Stimulated activated naive CD8-positive, alpha-beta T cell treated with anti-CD3 and anti-CD28 coated beads, Interleukin-15, Interleukin-2, amounts not matched to agents 100 ng/mL and 50 ng/mL, for 24 hours (primary cell): ENCODE data around the gene FMO5.
A peak's percentile ranks its signal among the peaks of the same experiment; 100 is the strongest.
"Not testable (repeated sequence)": the region's sequence is repeated elsewhere in the genome, so short reads cannot be mapped to it uniquely, and the experiment has no call there.

ENCODE experiments used
- H3K27ac Mint-ChIP-seq: one replicate; pipeline ENCODE4 v1.8.0; 2021; ENCODE audit warnings: mild to moderate bottlenecking, mixed read lengths
- H3K27me3 Mint-ChIP-seq: one replicate; pipeline ENCODE4 v1.8.0; 2021; ENCODE audit warnings: mixed read lengths
- H3K36me3 Mint-ChIP-seq: one replicate; pipeline ENCODE4 v1.8.0; 2021; ENCODE audit warnings: low read depth, mixed read lengths
- H3K4me1 Mint-ChIP-seq: one replicate; pipeline ENCODE4 v1.8.0; 2021; ENCODE audit warnings: low read depth, mixed read lengths
- H3K4me3 Mint-ChIP-seq: one replicate; pipeline ENCODE4 v1.8.0; 2021; ENCODE audit warnings: mild to moderate bottlenecking, mixed read lengths
- H3K9me3 Mint-ChIP-seq: one replicate; pipeline ENCODE4 v1.8.0; 2021; ENCODE audit warnings: mixed read lengths

FMO5 gene

GRCh38 chr1:147245129-147245528, 20.0 kb upstream of the FMO5 start:
- Mint-ChIP-seq H3K4me1 (peaks cover 71% of the 10 kb centered on the region), H3K9me3 (no peaks in the 10 kb centered on the region), H3K4me3 (peak overlapping the region; percentile 62), H3K27me3 (no peaks in the 10 kb centered on the region), H3K27ac (no peak overlapping the region), H3K36me3 (peaks cover 27% of the 10 kb centered on the region)

- Mint-ChIP-seq H3K36me3 (peaks cover 27% of the 10 kb centered on the region), H3K27me3 (no peaks in the 10 kb centered on the region), H3K4me3 (peak overlapping the region; percentile 87), H3K9me3 (no peaks in the 10 kb centered on the region), H3K4me1 (peaks cover 61% of the 10 kb centered on the region), H3K27ac (peak overlapping the region; percentile 88)
Measured at GRCh38 chr1:147243841-147244240, 18.7 kb upstream of the FMO5 start.

DNA sequence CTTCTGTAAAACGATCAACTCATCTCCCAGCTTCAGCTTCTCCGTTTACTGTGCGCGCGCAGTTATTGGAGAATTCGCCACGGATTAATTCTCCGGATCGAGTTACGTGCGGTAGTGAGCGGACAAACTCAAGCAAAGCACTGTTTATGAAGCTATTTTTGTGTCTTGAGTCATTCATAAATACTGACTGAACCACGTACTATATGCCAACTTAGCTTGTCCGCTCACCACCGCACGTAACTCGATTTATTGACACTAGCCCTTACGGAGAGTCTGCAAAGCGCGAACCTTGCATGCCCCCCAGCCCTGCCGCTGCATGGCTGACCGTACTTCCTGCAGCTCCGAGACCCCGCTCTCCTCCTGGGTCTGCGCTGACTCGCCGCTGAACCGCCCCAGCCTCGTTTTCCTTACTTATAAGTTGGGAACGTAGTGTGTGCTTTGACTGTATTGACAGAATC, 18.1 kb upstream of the FMO5 start:
- Mint-ChIP-seq H3K27me3 (peaks cover 5% of the 10 kb centered on the region), H3K36me3 (peaks cover 27% of the 10 kb centered on the region), H3K4me3 (peak overlapping the region; percentile 87), H3K4me1 (peaks cover 56% of the 10 kb centered on the region), H3K9me3 (no peaks in the 10 kb centered on the region), H3K27ac (peak overlapping the region; percentile 88)

DNA sequence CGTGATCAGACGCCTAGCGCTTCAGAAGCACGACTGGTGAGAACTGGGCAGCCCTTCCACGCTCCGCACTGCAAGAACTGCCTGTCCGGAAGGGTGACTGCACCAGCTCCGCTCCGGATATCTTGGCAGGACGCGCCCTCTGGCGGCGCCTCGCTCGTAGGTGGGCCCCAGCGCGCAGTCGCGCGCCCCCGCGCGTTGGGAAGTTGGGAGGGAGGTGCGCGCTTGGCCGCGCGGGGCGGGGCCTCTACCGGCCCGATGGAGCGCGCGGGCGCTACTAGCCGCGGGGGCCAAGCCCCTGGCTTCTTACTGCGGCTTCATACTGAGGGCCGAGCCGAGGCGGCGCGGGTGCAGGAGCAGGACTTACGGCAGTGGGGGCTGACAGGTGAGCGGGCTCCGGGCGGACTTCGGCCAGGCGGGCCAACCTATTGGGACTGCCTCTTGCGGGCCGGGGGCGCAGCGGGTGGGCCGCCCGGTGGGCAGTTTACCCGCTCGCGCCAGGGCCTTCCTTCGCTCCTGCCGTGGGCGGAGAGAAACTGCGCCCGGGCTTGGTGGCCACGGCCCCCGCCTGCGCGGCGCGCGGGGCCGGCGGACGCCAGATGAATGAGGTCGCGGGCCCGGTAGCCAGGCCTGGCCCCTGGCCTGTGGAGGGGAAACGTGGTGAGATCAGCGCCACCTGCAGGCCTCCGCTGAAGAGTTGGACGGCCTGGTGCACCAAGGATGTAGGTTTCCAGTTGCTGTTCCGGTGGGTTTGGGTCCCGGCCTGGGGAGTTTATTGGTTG, 17.5 kb upstream of the FMO5 start, which contains the start of gene CHD1L:
Gene CHD1L (plus strand): TSS at position 236 of the 779 bp plus-strand sequence. CDS start 20 bp downstream, at position 256.
- Mint-ChIP-seq H3K4me1 (peaks cover 51% of the 10 kb centered on the region), H3K27me3 (peaks cover 5% of the 10 kb centered on the region), H3K9me3 (no peaks in the 10 kb centered on the region), H3K4me3 (peak within 1 kb of the TSS; percentile 87), H3K27ac (peak within 1 kb of the TSS; percentile 88), H3K36me3 (peaks cover 27% of the 10 kb centered on the region)

GRCh38 chr1:147241934-147242448, 16.9 kb upstream of the FMO5 start:
- peak overlapping the region; percentile 17 for H3K27ac Mint-ChIP-seq
- H3K27me3 Mint-ChIP-seq = peaks cover 5% of the 10 kb centered on the region

GRCh38 chr1:147240131-147240721, 15.1 kb upstream of the FMO5 start:
- Mint-ChIP-seq H3K4me1 (peaks cover 28% of the 10 kb centered on the region), H3K36me3 (peaks cover 10% of the 10 kb centered on the region)
- not testable (repeated sequence) for H3K4me3 Mint-ChIP-seq

More at GRCh38 chr1:147241934-147242448, 16.9 kb upstream of the FMO5 start:
- peaks cover 45% of the 10 kb centered on the region for H3K4me1 Mint-ChIP-seq
- H3K36me3 Mint-ChIP-seq = peaks cover 22% of the 10 kb centered on the region
- no peaks in the 10 kb centered on the region for H3K9me3 Mint-ChIP-seq
- H3K4me3 Mint-ChIP-seq = peak overlapping the region; percentile 87

GRCh38 chr1:147238925-147239820, 14.0 kb upstream of the FMO5 start:
- Mint-ChIP-seq H3K27me3 (peaks cover 5% of the 10 kb centered on the region), H3K4me1 (peaks cover 17% of the 10 kb centered on the region), H3K36me3 (peaks cover 5% of the 10 kb centered on the region), H3K27ac (no peak overlapping the region), H3K4me3 (no peak overlapping the region), H3K9me3 (no peaks in the 10 kb centered on the region)

More at GRCh38 chr1:147240131-147240721, 15.1 kb upstream of the FMO5 start:
- H3K27ac Mint-ChIP-seq, H3K9me3 Mint-ChIP-seq, H3K27me3 Mint-ChIP-seq: not testable (repeated sequence)

DNA sequence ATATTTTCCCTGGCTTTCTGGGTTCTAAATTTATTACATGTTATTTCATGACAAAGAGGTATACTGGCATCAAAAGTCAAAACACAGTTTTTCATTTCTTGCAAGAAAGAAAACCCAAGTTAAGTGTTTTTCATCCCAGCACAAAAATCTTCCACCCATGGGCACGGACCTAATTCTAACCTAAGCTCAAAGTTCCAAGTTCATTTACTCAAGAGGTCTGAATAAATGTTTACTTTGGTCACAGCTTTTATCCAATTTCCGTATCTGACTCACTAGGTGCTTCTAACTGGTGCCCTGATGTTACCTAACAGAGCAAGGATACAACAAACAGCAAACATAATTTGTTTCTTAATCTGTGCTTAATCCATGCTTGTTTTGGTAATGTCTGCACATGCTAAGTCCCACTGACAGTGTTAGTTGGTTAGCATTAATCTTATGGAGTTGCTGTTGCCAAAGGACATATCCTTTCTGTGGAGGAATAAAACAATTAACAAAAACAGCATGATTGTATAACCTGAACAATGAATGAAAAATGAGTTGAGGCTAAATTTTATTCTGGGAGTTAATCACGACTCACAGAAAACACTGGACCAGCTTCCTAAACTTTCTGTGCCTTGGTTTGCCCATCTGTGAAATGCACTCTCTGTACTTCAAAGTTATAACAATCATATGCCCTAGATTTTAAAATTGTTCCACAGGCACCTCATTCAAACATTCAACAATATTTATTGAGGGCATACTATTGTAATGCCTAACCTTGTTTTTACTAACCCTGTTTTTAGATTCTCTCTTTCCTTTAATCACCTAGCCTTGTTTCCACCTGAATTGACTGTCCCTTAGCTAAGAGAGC, 13.1 kb upstream of the FMO5 start:
- peaks cover 5% of the 10 kb centered on the region for H3K27me3 Mint-ChIP-seq
- no peak overlapping the region for H3K4me3 Mint-ChIP-seq
- H3K9me3 Mint-ChIP-seq = no peaks in the 10 kb centered on the region
- no peak overlapping the region for H3K27ac Mint-ChIP-seq
- no peaks in the 10 kb centered on the region for H3K36me3 Mint-ChIP-seq
- H3K4me1 Mint-ChIP-seq = peaks cover 9% of the 10 kb centered on the region

DNA sequence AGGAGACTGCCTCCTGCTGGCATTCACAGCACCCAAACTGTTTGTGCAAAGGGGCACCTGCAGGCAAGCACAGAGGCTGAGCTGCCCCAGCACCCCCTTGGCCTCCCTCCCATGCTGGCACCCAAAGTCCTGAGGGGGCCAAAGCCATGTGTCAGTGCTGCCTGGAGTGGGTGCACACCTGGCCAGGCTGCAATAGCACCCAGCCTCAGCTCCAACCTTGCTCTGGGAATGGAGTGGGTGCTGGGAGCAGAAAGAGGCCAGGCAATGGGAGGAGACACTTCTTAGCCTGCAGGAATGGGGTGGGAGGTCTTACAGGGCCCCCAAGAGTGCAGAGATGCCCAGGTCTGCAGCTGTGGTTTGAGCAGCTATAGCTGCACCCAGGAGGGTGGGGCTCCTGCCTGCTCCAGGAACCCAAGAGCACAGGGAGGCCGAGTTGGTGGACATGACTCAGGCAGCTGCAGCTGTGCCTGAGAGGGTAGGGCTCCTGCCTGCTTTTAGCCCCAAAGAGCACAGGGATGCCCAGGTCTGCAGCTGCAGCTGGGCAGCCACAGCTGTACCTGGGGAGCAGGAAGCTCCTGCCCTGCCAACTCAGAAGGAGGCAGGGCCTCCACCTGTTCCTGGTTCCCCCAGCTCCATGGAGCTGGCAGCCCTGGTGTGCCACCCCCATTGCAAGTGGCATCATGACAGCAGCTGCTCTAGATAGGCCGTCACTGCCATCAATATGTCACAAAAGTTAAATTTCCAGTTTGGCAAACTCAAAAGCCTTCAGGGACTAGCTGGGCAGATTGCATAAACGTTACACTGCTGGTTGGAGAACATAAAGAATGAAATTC, 12.0 kb upstream of the FMO5 start:
- Mint-ChIP-seq H3K9me3 (no peaks in the 10 kb centered on the region), H3K36me3 (no peaks in the 10 kb centered on the region), H3K4me3 (no peak overlapping the region), H3K27ac (no peak overlapping the region), H3K27me3 (peaks cover 5% of the 10 kb centered on the region), H3K4me1 (peaks cover 8% of the 10 kb centered on the region)

DNA sequence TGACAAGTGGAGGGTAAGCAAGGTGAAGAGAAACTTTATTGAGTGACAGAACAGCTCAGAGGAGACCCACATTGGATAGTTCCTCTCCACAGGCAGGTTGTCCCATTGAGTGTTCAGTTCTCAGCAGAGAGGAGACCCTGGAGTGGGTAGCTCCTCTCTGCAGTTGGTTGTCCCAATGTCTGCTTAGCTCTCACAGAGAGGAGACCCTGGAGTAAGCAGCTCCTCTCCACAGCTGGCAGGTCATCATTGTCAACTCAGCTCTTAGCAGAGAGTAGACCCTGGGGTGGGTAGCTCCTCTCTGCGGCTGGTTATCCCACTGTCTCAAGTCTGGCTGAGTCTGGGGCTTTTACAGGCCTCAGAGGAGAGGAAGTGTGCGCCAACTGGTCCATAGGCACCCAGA, 11.3 kb upstream of the FMO5 start:
- no peak overlapping the region for H3K4me3 Mint-ChIP-seq
- H3K27me3 Mint-ChIP-seq = peaks cover 5% of the 10 kb centered on the region
- no peak overlapping the region for H3K27ac Mint-ChIP-seq
- no peaks in the 10 kb centered on the region for H3K9me3 Mint-ChIP-seq
- H3K36me3 Mint-ChIP-seq = no peaks in the 10 kb centered on the region
- peaks cover under 1% of the 10 kb centered on the region for H3K4me1 Mint-ChIP-seq

- H3K4me3 Mint-ChIP-seq = no peak overlapping the region
- H3K27me3 Mint-ChIP-seq = peaks cover 5% of the 10 kb centered on the region
- no peaks in the 10 kb centered on the region for H3K36me3 Mint-ChIP-seq
- no peak overlapping the region for H3K27ac Mint-ChIP-seq
- no peaks in the 10 kb centered on the region for H3K9me3 Mint-ChIP-seq
- H3K4me1 Mint-ChIP-seq = no peaks in the 10 kb centered on the region
Measured at GRCh38 chr1:147235822-147236221, 10.7 kb upstream of the FMO5 start.

DNA sequence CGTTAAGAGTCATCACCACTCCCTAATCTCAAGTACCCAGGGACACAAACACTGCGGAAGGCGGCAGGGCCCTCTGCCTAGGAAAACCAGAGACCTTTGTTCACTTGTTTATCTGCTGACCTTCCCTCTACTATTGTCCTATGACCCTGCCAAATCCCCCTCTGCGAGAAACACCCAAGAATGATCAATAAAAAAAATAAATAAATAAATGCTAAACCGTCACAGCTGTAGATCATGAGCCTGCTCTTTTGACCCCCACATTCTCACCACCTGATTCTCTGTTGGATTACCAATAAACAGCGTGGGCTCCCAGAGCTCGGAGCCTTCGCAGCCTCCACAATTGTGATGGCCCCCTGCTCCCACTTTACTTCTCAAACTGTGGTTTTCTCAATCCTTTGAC, 8.8 kb upstream of the FMO5 start:
- not testable (repeated sequence) for H3K9me3 Mint-ChIP-seq, H3K27ac Mint-ChIP-seq, H3K27me3 Mint-ChIP-seq, H3K36me3 Mint-ChIP-seq, H3K4me3 Mint-ChIP-seq, H3K4me1 Mint-ChIP-seq

- H3K4me1 Mint-ChIP-seq, H3K36me3 Mint-ChIP-seq, H3K27me3 Mint-ChIP-seq, H3K9me3 Mint-ChIP-seq, H3K27ac Mint-ChIP-seq, H3K4me3 Mint-ChIP-seq: not testable (repeated sequence)
Measured at GRCh38 chr1:147231032-147231431, 5.9 kb upstream of the FMO5 start.
